ENCODE data around the gene KRT84.
"Not testable (repeated sequence)": the region's sequence is repeated elsewhere in the genome, so short reads cannot be mapped to it uniquely, and the experiment has no call there.

KRT84 gene

DNA sequence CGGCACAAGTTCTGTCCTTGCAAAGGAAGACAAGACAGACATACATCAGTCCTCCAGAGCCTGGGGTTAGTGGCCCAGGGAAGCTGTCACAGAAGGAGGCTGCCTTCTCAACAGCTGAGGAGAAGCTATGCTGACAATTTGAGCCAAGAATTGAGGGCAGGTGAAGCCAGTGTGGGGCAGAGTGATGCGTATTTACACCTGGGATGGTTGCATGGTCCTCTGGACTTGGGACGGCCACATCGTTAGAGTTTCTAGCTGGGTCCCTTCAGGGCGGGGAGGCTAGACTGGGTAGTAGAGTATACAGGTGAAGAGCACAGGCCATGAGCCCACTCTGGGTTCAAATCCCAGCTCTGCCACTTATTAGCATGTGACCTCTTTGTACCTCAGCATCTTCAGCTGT lies 34.7 kb downstream of the KRT84 start:
- H3K9me3 ChIP-seq (ENCODE audit: control insufficient read depth, insufficient read depth, low read depth, low read length), result no peaks in the 10 kb centered on the region
- H3K4me1 ChIP-seq (ENCODE audit: control insufficient read depth, insufficient read depth, low read length), result no peaks in the 10 kb centered on the region
- no peak overlapping the region for H3K9ac ChIP-seq (ENCODE audit: low read length)
- 0 out of 2 replicates have a peak, but pooled peaks cover 3% of the 10 kb centered on the region for H3K27me3 ChIP-seq (ENCODE audit: control insufficient read depth, insufficient read depth, low read length)
- H3K27ac ChIP-seq (ENCODE audit: low read depth, low read length), result no peak overlapping the region
- H3K4me3 ChIP-seq (ENCODE audit: low read depth, low read length), result no peak overlapping the region
- H3K36me3 ChIP-seq (ENCODE audit: control insufficient read depth, insufficient read depth, low read length), result no peaks in the 10 kb centered on the region

DNA sequence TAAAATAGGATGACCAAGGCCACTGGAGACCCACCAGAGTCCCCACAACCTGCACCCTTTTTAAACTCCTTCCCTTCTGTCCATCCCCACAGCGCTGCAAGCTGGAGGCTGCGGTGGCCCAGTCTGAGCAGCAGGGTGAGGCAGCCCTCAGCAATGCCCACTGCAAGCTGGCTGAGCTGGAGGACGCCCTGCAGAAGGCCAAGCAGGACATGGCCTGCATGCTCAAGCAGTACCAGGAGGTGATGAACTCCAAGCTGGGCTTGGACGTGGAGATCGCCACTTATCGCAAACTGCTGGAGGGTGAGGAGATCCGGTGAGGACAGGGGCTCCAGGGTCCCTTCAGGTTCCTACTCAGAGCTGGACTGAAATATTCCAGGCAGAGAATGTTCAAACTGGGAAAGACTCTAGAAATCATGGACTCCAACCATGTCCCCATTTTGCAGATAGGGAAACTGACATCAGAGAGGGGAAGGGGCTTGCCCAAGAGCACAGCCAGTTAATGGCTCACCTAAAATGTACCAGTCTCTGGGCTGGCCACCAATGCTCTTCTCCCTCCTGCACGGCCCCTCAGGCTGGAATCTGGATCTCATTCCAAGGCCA lies 35.3 kb downstream of the KRT84 start:
- no peaks in the 10 kb centered on the region for H3K9me3 ChIP-seq (ENCODE audit: control insufficient read depth, insufficient read depth, low read depth, low read length)
- no peaks in the 10 kb centered on the region for H3K4me1 ChIP-seq (ENCODE audit: control insufficient read depth, insufficient read depth, low read length)
- H3K27ac ChIP-seq (ENCODE audit: low read depth, low read length), result no peak overlapping the region
- H3K27me3 ChIP-seq (ENCODE audit: control insufficient read depth, insufficient read depth, low read length), result 0 out of 2 replicates have a peak, but pooled peaks cover 3% of the 10 kb centered on the region
- H3K36me3 ChIP-seq (ENCODE audit: control insufficient read depth, insufficient read depth, low read length), result no peaks in the 10 kb centered on the region
- H3K9ac ChIP-seq (ENCODE audit: low read length), result no peak overlapping the region
- H3K4me3 ChIP-seq (ENCODE audit: low read depth, low read length), result no peak overlapping the region

DNA sequence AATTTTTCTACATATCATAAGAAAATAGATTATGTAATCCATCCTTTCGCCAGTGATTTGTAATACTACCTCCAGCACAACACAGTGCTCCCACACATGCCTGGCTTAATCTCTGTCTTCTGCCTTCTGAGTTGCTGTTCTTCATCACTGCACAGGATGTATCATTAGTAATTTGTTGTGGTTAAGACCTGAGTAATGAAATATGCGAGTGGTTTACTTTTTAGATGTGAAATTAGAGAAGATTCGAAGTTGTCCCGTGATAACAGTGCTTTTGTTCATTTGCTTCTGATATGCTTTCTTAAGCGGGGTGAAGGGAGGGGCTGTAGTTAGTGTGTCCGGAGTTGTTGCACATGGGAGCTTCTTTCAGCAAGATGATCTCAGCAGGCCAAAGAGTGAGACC lies 36.3 kb downstream of the KRT84 start:
- no peaks in the 10 kb centered on the region for H3K4me1 ChIP-seq (ENCODE audit: control insufficient read depth, insufficient read depth, low read length)
- H3K27ac ChIP-seq (ENCODE audit: low read depth, low read length), result no peak overlapping the region
- no peaks in the 10 kb centered on the region for H3K9me3 ChIP-seq (ENCODE audit: control insufficient read depth, insufficient read depth, low read depth, low read length)
- H3K27me3 ChIP-seq (ENCODE audit: control insufficient read depth, insufficient read depth, low read length), result 0 out of 2 replicates have a peak, but pooled peaks cover 3% of the 10 kb centered on the region
- H3K4me3 ChIP-seq (ENCODE audit: low read depth, low read length), result no peak overlapping the region
- no peaks in the 10 kb centered on the region for H3K36me3 ChIP-seq (ENCODE audit: control insufficient read depth, insufficient read depth, low read length)
- H3K9ac ChIP-seq (ENCODE audit: low read length), result no peak overlapping the region

- no peaks in the 10 kb centered on the region for H3K36me3 ChIP-seq (ENCODE audit: control insufficient read depth, insufficient read depth, low read length)
- H3K27ac ChIP-seq (ENCODE audit: low read depth, low read length), result no peak overlapping the region
- no peaks in the 10 kb centered on the region for H3K4me1 ChIP-seq (ENCODE audit: control insufficient read depth, insufficient read depth, low read length)
- no peak overlapping the region for H3K9ac ChIP-seq (ENCODE audit: low read length)
- no peak overlapping the region for H3K4me3 ChIP-seq (ENCODE audit: low read depth, low read length)
- H3K27me3 ChIP-seq (ENCODE audit: control insufficient read depth, insufficient read depth, low read length), result 0 out of 2 replicates have a peak, but pooled peaks cover 1% of the 10 kb centered on the region
- H3K9me3 ChIP-seq (ENCODE audit: control insufficient read depth, insufficient read depth, low read depth, low read length), result peaks cover 8% of the 10 kb centered on the region
Measured at GRCh38 chr12:52347551-52348510, 37.6 kb downstream of the KRT84 start.

DNA sequence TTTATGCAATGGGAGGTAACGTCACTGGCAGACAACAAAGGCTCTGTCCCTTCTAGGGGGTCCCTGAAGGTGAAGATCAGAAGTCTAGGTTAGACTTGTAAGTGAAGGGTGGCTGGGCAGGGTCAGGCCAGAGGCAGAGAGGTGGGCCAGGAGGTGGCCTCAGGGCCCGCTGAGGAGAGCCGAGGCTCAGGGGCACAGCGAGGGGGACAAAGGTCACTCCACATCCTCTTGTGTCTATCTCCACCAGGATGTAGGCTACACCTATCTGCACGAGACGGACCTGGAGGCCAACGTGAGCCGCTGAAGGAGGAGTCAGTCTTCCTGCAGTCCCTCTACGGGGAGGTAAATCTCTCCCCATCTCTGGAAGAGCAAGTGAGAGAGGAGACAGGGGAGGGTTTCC lies 38.4 kb downstream of the KRT84 start:
- H3K9ac ChIP-seq (ENCODE audit: low read length), result no peak overlapping the region
- no peaks in the 10 kb centered on the region for H3K36me3 ChIP-seq (ENCODE audit: control insufficient read depth, insufficient read depth, low read length)
- H3K27me3 ChIP-seq (ENCODE audit: control insufficient read depth, insufficient read depth, low read length), result no peaks in the 10 kb centered on the region
- peaks cover 8% of the 10 kb centered on the region for H3K9me3 ChIP-seq (ENCODE audit: control insufficient read depth, insufficient read depth, low read depth, low read length)
- H3K27ac ChIP-seq (ENCODE audit: low read depth, low read length), result no peak overlapping the region
- H3K4me3 ChIP-seq (ENCODE audit: low read depth, low read length), result no peak overlapping the region
- H3K4me1 ChIP-seq (ENCODE audit: control insufficient read depth, insufficient read depth, low read length), result no peaks in the 10 kb centered on the region

- Histone ChIP-seq H3K36me3 (ENCODE audit: control insufficient read depth, insufficient read depth, low read length) (no peaks in the 10 kb centered on the region), H3K4me1 (ENCODE audit: control insufficient read depth, insufficient read depth, low read length) (no peaks in the 10 kb centered on the region), H3K9ac (ENCODE audit: low read length) (no peak overlapping the region), H3K27ac (ENCODE audit: low read depth, low read length) (no peak overlapping the region), H3K9me3 (ENCODE audit: control insufficient read depth, insufficient read depth, low read depth, low read length) (peaks cover 8% of the 10 kb centered on the region), H3K4me3 (ENCODE audit: low read depth, low read length) (no peak overlapping the region), H3K27me3 (ENCODE audit: control insufficient read depth, insufficient read depth, low read length) (no peaks in the 10 kb centered on the region)
Measured at GRCh38 chr12:52346593-52346992, 38.9 kb downstream of the KRT84 start.

DNA sequence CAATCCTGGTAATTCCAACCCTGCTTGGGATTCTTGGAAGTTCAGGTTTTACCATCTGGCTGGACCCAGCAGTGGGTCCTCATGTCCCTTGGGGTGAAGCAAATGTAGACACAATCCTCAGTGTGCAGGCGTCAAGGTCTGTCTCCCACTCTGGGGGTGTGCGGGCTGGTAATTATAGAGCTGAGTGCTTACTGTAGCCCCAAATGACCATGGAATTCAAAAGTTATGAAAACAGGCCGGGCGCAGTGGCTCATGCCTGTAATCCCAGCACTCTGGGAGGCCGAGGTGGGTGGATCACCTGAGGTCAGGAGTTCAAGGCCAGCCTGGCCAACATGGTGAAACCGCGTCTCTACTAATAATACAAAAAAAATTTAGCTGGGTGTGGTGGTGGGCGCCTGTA lies 40.4 kb downstream of the KRT84 start:
- not testable (repeated sequence) for H3K27me3 ChIP-seq (ENCODE audit: control insufficient read depth, insufficient read depth, low read length); H3K36me3 ChIP-seq (ENCODE audit: control insufficient read depth, insufficient read depth, low read length); H3K27ac ChIP-seq (ENCODE audit: low read depth, low read length); H3K9me3 ChIP-seq (ENCODE audit: control insufficient read depth, insufficient read depth, low read depth, low read length); H3K9ac ChIP-seq (ENCODE audit: low read length); H3K4me3 ChIP-seq (ENCODE audit: low read depth, low read length); H3K4me1 ChIP-seq (ENCODE audit: control insufficient read depth, insufficient read depth, low read length)

DNA sequence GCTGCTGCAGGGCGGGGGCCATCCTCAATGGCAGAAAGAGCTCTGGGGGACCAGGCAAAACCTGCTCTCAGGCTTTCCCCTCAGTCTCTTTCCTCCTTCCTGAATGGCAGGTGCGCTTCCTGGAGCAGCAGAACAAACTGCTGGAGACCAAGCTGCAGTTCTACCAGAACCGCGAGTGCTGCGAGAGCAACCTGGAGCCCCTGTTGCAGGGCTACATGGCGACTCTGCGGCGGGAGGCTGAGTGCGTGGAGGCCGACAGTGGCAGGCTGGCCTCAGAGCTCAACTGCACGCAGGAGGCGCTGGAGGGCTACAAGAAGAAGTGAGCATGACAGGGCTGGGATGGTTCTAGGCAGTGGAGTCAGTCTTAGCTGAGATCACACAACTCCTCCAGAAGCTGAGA lies 41.3 kb downstream of the KRT84 start:
- Histone ChIP-seq H3K27ac (ENCODE audit: low read depth, low read length) (no peak overlapping the region), H3K9me3 (ENCODE audit: control insufficient read depth, insufficient read depth, low read depth, low read length) (peaks cover 8% of the 10 kb centered on the region), H3K9ac (ENCODE audit: low read length) (no peak overlapping the region), H3K27me3 (ENCODE audit: control insufficient read depth, insufficient read depth, low read length) (no peaks in the 10 kb centered on the region), H3K4me3 (ENCODE audit: low read depth, low read length) (no peak overlapping the region), H3K4me1 (ENCODE audit: control insufficient read depth, insufficient read depth, low read length) (no peaks in the 10 kb centered on the region), H3K36me3 (ENCODE audit: control insufficient read depth, insufficient read depth, low read length) (no peaks in the 10 kb centered on the region)

- Histone ChIP-seq H3K36me3 (ENCODE audit: control insufficient read depth, insufficient read depth, low read length) (no peaks in the 10 kb centered on the region), H3K4me3 (ENCODE audit: low read depth, low read length) (no peak overlapping the region), H3K9ac (ENCODE audit: low read length) (no peak overlapping the region), H3K4me1 (ENCODE audit: control insufficient read depth, insufficient read depth, low read length) (no peaks in the 10 kb centered on the region), H3K9me3 (ENCODE audit: control insufficient read depth, insufficient read depth, low read depth, low read length) (peaks cover 8% of the 10 kb centered on the region), H3K27me3 (ENCODE audit: control insufficient read depth, insufficient read depth, low read length) (no peaks in the 10 kb centered on the region), H3K27ac (ENCODE audit: low read depth, low read length) (no peak overlapping the region)
Measured at GRCh38 chr12:52343550-52343949, 41.9 kb downstream of the KRT84 start.

DNA sequence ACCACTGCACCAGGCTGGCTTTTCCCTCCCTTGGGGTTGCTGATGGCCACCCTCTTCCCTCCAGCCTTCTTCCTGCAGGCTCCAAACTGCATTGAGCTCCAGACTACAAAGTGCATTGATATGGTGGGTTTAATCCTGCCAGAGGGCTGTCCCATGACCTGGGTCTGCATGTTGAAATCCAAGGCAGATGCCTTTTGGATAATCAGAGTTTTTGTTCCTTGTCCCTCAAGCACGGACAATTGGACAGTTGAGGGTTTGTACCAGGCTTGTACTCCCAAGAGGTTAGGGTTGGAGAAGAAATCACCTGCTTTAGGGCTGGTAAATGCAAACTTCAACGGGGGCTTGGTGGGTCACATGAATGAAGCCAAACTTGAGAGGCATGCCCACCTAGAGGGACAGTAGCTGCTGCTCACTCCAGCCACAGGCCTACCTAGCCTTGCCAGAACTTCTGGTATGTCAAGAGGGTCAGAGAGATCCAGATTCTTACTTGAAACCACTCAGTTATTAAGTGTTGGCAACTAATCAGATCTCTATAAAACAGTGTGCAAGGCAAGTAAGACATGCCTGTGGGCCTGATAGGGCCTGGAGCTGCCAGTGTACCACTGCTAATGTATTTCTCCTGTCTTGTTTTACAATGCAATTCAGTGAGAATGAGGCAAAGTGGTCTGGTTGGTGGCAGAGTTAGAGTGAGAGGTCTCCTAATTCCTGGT lies 42.5 kb downstream of the KRT84 start:
- no peak overlapping the region for H3K4me3 ChIP-seq (ENCODE audit: low read depth, low read length)
- peaks cover 8% of the 10 kb centered on the region for H3K9me3 ChIP-seq (ENCODE audit: control insufficient read depth, insufficient read depth, low read depth, low read length)
- no peak overlapping the region for H3K9ac ChIP-seq (ENCODE audit: low read length)
- H3K36me3 ChIP-seq (ENCODE audit: control insufficient read depth, insufficient read depth, low read length), result no peaks in the 10 kb centered on the region
- H3K4me1 ChIP-seq (ENCODE audit: control insufficient read depth, insufficient read depth, low read length), result no peaks in the 10 kb centered on the region
- H3K27ac ChIP-seq (ENCODE audit: low read depth, low read length), result no peak overlapping the region
- H3K27me3 ChIP-seq (ENCODE audit: control insufficient read depth, insufficient read depth, low read length), result no peaks in the 10 kb centered on the region
